ENCODE measurements around the gene SBNO1. TPM values are rescaled to one million over a fixed set of nuclear protein-coding genes. Genes with fewer than 3 reads are reported as not detected.

SBNO1 gene
- total and polyA plus RNA-seq, 7 donors, result 3.0 to 23.4 (median 20.2) TPM

DNA sequence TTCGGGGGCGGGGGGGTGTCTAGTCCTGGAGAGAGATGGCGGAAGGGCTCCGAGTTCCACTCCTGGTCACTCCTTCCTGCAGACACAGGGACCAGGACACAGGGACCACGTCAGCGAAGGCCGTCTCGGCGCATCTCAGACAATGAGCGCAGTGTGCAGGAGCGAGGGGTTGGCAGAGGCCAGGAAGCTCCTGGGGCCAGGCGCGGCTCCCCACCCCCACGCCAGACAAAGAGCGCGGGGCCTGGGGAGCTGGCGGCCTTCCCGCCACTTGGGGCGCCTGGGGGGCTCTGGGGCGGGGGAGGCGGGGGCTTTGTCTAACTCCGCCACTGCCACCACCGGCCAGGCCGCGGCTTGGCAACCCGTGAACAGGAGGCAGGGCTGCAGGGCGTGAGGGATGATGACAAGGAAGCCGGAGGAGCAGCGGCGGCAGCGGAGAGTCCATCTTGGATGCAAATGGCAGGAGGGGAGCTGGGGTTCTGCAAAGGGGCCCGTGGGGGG is 95.2 kb downstream of the SBNO1 start:
- H3K9me3 ChIP-seq, result no peaks in the 10 kb centered on the region
- intact Hi-C loops (cut with DNase I), result no loop called here
- DNase-seq, result peak; percentile 88
- 9 to 29% methylated on average over 32 of the region's 32 CpGs for WGBS, 2 donors
- no peak for TF ChIP-seq POLR2A (IDR thresholded peaks at IDR 0.05)
- peak in 1 of 4 donors; percentile 32 for TF ChIP-seq POLR2AphosphoS5 (IDR thresholded peaks at IDR 0.05)
- peak overlapping the region; percentile 63 to 91 (median 80) for H3K4me3 ChIP-seq
- H3K27me3 ChIP-seq, result no peaks in the 10 kb centered on the region
- H3K27ac ChIP-seq, result peak overlapping the region; percentile 84 to 90 (median 86)
- H3K36me3 ChIP-seq, result peaks cover 0 to 29% (median 10%) of the 10 kb centered on the region in 4 donors
- H3K4me1 ChIP-seq, result peaks cover 0 to 44% (median 38%) of the 10 kb centered on the region in 4 donors

DNA sequence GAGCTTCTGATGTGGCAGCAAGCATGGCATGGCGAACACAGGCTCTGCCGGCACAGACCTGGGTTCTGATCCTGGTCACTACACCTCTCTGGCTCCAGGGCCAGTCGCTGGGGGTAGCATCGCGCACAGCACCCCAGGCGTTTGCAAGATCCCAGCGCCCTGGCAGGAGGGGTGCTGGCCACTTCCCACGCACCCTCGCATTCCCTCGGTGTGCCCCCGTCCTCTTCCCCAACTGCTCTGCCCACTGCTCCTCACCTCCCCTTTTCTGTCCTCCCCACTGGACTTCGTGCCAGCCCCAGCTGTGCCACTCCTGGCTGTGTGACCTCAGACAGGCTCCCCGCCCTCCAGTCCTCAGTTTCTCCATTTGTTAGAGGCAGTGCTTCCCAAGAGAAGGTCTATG is 95.8 kb downstream of the SBNO1 start:
- intact Hi-C loops (cut with DNase I), result no loop called here
- no peaks in the 10 kb centered on the region for H3K9me3 ChIP-seq
- TF ChIP-seq POLR2A (IDR thresholded peaks at IDR 0.05) (no peak), EP300 (IDR thresholded peaks at IDR 0.05) (no peak), POLR2AphosphoS5 (IDR thresholded peaks at IDR 0.05) (no peak)
- TF ChIP-seq, protein P1, sequence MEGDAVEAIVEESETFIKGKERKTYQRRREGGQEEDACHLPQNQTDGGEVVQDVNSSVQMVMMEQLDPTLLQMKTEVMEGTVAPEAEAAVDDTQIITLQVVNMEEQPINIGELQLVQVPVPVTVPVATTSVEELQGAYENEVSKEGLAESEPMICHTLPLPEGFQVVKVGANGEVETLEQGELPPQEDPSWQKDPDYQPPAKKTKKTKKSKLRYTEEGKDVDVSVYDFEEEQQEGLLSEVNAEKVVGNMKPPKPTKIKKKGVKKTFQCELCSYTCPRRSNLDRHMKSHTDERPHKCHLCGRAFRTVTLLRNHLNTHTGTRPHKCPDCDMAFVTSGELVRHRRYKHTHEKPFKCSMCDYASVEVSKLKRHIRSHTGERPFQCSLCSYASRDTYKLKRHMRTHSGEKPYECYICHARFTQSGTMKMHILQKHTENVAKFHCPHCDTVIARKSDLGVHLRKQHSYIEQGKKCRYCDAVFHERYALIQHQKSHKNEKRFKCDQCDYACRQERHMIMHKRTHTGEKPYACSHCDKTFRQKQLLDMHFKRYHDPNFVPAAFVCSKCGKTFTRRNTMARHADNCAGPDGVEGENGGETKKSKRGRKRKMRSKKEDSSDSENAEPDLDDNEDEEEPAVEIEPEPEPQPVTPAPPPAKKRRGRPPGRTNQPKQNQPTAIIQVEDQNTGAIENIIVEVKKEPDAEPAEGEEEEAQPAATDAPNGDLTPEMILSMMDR (IDR thresholded peaks at IDR 0.05), result no peak
- peaks cover 0 to 44% (median 38%) of the 10 kb centered on the region in 4 donors for H3K4me1 ChIP-seq
- no peak for DNase-seq
- H3K4me3 ChIP-seq, result peak overlapping the region in 2 of 4 donors; percentile 76 to 83
- H3K36me3 ChIP-seq, result peaks cover 0 to 34% (median 10%) of the 10 kb centered on the region in 4 donors
- WGBS, 2 donors, result 67 to 88% methylated on average over 13 of the region's 13 CpGs
- no peaks in the 10 kb centered on the region for H3K27me3 ChIP-seq
- H3K27ac ChIP-seq, result peak overlapping the region; percentile 84 to 90 (median 86)

DNA sequence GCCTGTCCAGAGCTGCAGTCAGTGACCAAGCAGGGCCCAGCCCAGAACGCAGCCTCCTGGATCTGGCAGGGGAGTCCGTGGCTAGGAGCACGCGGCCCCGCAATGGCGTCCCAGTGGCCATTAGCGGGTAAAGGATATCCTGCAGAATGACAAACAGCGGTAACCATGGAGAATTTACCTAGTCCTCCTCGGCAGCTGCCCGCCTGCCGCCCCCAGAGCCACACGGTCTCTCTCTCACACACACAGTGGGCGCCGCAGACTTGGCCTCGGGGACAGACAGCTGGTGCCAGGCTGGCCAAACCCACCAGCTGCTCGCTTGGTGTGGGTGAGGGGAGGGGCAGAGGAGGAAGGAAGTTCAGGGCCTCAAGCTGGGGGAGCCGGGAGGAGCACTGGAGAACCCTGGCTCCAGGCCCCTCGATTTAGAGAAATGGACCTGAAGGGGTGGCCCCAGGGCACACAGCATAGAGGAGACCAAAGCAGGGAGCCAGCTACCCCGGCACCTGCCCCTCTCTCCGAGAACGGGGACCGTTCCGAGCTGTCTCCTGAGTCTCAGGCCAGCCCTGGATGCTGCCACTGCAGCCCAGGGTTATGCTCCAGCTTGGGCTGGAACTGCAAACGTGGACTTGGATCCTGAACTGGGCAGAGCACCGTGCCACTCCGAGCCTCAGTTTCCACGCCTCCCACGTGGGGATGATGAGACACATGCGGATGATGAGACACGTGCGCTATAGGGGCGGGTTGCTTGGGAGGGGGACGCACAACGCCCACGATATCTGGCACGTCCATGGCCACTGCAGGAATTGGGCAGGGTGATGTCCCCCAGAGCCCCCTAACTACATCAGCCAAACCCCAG is 96.4 kb downstream of the SBNO1 start:
- intact Hi-C loops (cut with DNase I), result no loop called here
- peaks cover 0 to 44% (median 38%) of the 10 kb centered on the region in 4 donors for H3K4me1 ChIP-seq
- no peak for DNase-seq
- TF ChIP-seq POLR2A (IDR thresholded peaks at IDR 0.05) (no peak), POLR2AphosphoS5 (IDR thresholded peaks at IDR 0.05) (no peak), EP300 (IDR thresholded peaks at IDR 0.05) (no peak)
- TF ChIP-seq, protein P1 (IDR thresholded peaks at IDR 0.05), result no peak
- WGBS, 2 donors, result 53 to 77% methylated on average over 36 of the region's 36 CpGs
- peak overlapping the region; percentile 84 to 90 (median 86) for H3K27ac ChIP-seq
- no peak overlapping the region for H3K4me3 ChIP-seq
- H3K36me3 ChIP-seq, result peaks cover 0 to 40% (median 10%) of the 10 kb centered on the region in 4 donors
- H3K27me3 ChIP-seq, result no peaks in the 10 kb centered on the region
- H3K9me3 ChIP-seq, result no peaks in the 10 kb centered on the region

DNA sequence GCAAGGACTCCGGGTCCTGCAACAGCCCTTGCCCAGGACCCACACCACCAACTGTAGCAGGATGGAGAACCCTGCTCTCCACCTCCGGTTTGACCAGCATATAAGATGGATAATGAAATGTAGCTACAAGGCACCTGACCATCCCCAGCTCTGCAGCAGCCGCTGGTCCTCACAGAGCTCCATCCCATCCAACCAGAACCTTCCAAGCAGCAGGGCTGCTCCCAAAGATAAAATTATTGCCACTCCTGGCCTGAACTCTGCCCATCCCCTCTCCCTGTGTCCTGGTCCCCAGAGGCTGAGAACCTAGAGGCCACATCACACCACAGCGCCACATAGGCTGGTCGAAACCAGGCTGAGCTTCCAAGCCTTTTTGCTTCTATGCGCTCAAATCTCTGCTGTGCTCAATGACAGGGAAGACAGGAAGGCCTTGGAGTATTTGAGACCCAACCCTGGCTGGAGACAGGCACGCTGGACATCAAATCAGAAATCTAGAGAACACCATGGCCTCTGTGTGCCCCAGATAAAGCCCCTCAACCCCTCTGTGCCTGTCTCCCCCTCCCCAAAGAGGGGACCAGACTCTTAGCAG is 97.2 kb downstream of the SBNO1 start:
- no peaks in the 10 kb centered on the region for H3K27me3 ChIP-seq
- intact Hi-C loops (cut with DNase I), result no loop called here
- WGBS, 2 donors, result 94% methylated on average over 7 of the region's 7 CpGs
- no peak overlapping the region for H3K4me3 ChIP-seq
- no peak for DNase-seq
- TF ChIP-seq POLR2A (IDR thresholded peaks at IDR 0.05) (no peak), POLR2AphosphoS5 (IDR thresholded peaks at IDR 0.05) (no peak), EP300 (IDR thresholded peaks at IDR 0.05) (no peak)
- TF ChIP-seq, protein P1 (IDR thresholded peaks at IDR 0.05), result no peak
- peak overlapping the region; percentile 84 to 90 (median 86) for H3K27ac ChIP-seq
- H3K4me1 ChIP-seq, result peaks cover 0 to 40% (median 34%) of the 10 kb centered on the region in 4 donors
- peaks cover 0 to 48% (median 14%) of the 10 kb centered on the region in 4 donors for H3K36me3 ChIP-seq
- no peaks in the 10 kb centered on the region for H3K9me3 ChIP-seq

All from sigmoid colon (tissue), 7 donors.